AG10803 (cell line): ENCODE data around the gene ZNF106.

ENCODE experiments used
- DNase-seq: peaks from one replicate; pipeline ENCODE4 v3.0.0; 2010; ENCODE audit warnings: low read depth
- H3K4me3 ChIP-seq: 2 replicates; pipeline ENCODE4 v1.5.1; 2011; ENCODE audit warnings: mild to moderate bottlenecking, low read length, control low read depth
- CTCF ChIP-seq: conservative IDR thresholded peaks from 2 replicates; pipeline ENCODE4 v1.5.1; 2011; ENCODE audit warnings: mild to moderate bottlenecking, low read length, control low read depth, inconsistent platforms

Gene ZNF106

GRCh38 chr15:42507514-42507913 is 16.6 kb upstream of the ZNF106 start:
- no peak for DNase-seq
- H3K4me3 ChIP-seq: no peak overlapping the region
- TF ChIP-seq CTCF: no peak

- H3K4me3 ChIP-seq: no peak overlapping the region
- no peak for DNase-seq
- no peak for TF ChIP-seq CTCF
These were observed 13.7 kb upstream of the ZNF106 start for GRCh38 chr15:42504631-42505030.

GRCh38 chr15:42503825-42504224 is 12.9 kb upstream of the ZNF106 start:
- no peak overlapping the region for H3K4me3 ChIP-seq
- TF ChIP-seq CTCF: no peak
- no peak for DNase-seq

- DNase-seq: no peak
- no peak for TF ChIP-seq CTCF
- no peak overlapping the region for H3K4me3 ChIP-seq
These were observed 11.5 kb upstream of the ZNF106 start for GRCh38 chr15:42502477-42502876.

- no peak for DNase-seq
- H3K4me3 ChIP-seq: no peak overlapping the region
These were observed 9.1 kb upstream of the ZNF106 start for GRCh38 chr15:42499858-42500609.

GRCh38 chr15:42498212-42499068 is 7.5 kb upstream of the ZNF106 start:
- H3K4me3 ChIP-seq: no peak overlapping the region
- DNase-seq: no peak
- TF ChIP-seq CTCF: no peak

More at GRCh38 chr15:42499858-42500609, 9.1 kb upstream of the ZNF106 start:
- no peak for TF ChIP-seq CTCF
